Fibroblast of skin of right quadriceps (primary cell): ENCODE results near the gene CORO1C.

Experiments
- DNase-seq: peaks from one replicate; pipeline ENCODE4 v3.0.0-alpha.2; 2013

The CORO1C gene

GRCh38 chr12:108696111-108696995 is 35.0 kb downstream of the CORO1C start:
- DNase-seq, result peak; percentile 97

GRCh38 chr12:108694812-108695278 is 36.5 kb downstream of the CORO1C start:
- peak; percentile 38 for DNase-seq

GRCh38 chr12:108693751-108694150 is 37.6 kb downstream of the CORO1C start:
- DNase-seq, result no peak

- DNase-seq, result no peak
Measured at GRCh38 chr12:108693186-108693730, 38.1 kb downstream of the CORO1C start.

- DNase-seq, result peak; percentile 56
Measured at GRCh38 chr12:108691998-108692808, 39.1 kb downstream of the CORO1C start.

- DNase-seq, result peak; percentile 100
Measured at GRCh38 chr12:108691175-108691997, 39.9 kb downstream of the CORO1C start.

- DNase-seq, result peak; percentile 47
Measured at GRCh38 chr12:108690542-108691174, 40.7 kb downstream of the CORO1C start.

- no peak for DNase-seq
Measured at GRCh38 chr12:108690191-108690518, 41.2 kb downstream of the CORO1C start.

GRCh38 chr12:108689314-108690190 is 41.8 kb downstream of the CORO1C start:
- peak; percentile 54 for DNase-seq

- DNase-seq, result no peak
Measured at GRCh38 chr12:108686780-108687179, 44.5 kb downstream of the CORO1C start.

GRCh38 chr12:108685469-108686260 is 45.7 kb downstream of the CORO1C start:
- peak; percentile 35 for DNase-seq

GRCh38 chr12:108683906-108684556 is 47.3 kb downstream of the CORO1C start:
- DNase-seq, result no peak

- DNase-seq, result no peak
Measured at GRCh38 chr12:108681317-108681716, 50.0 kb downstream of the CORO1C start.

GRCh38 chr12:108679106-108679681 is 52.1 kb downstream of the CORO1C start:
- no peak for DNase-seq

GRCh38 chr12:108678104-108678730 is 53.1 kb downstream of the CORO1C start:
- DNase-seq, result no peak

GRCh38 chr12:108677381-108677780 is 53.9 kb downstream of the CORO1C start:
- DNase-seq, result no peak

- no peak for DNase-seq
Measured at GRCh38 chr12:108676707-108677106, 54.6 kb downstream of the CORO1C start.

- no peak for DNase-seq
Measured at GRCh38 chr12:108675792-108676191, 55.5 kb downstream of the CORO1C start.

GRCh38 chr12:108672054-108672453 is 59.3 kb downstream of the CORO1C start:
- no peak for DNase-seq
